ENCODE data around the gene RGS3.

DNA sequence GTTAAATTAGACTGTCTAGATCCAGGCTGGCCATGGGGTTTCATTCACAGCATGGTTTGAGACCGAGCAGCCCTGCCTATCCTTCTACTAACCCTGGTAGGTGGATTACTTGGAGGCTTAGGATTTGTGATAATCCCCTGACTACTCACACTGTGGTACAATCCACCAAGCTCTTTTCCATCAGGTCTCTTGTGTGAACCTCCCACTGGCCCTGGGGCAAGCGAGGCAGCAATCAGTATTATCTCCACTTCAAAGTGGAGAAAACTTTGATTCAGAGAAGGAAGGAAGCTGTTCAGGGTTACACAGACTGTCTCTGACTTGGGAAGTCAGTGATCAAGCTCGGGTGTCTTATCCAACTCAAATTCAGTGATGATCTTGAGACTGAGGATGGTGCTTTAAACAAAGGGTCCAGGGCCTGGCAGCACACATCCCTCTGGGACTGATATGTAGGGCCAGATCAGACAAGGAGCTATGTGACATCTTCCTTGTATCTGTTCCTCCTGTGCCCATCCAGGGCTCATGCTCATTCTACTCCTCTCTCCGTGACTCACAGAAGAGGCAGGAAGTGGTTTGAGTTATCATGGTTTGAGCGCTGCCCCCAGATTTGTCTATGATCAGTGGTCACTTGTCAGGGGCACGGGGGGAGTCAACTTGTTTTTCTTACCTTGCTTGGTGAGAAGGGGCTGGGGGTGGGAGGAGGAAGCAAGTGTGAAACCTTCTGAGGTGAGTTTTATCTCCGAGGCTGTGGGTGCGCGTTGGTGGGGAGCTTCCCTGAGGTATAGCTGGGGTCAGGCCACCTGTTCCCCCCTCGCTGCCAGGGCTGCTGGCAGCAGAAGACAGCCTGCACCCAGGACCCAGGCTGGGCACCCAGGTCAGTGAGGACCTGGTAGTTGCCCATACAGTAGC is 48.6 kb downstream of the RGS3 start:
- TF ChIP-seq, protein P1, sequence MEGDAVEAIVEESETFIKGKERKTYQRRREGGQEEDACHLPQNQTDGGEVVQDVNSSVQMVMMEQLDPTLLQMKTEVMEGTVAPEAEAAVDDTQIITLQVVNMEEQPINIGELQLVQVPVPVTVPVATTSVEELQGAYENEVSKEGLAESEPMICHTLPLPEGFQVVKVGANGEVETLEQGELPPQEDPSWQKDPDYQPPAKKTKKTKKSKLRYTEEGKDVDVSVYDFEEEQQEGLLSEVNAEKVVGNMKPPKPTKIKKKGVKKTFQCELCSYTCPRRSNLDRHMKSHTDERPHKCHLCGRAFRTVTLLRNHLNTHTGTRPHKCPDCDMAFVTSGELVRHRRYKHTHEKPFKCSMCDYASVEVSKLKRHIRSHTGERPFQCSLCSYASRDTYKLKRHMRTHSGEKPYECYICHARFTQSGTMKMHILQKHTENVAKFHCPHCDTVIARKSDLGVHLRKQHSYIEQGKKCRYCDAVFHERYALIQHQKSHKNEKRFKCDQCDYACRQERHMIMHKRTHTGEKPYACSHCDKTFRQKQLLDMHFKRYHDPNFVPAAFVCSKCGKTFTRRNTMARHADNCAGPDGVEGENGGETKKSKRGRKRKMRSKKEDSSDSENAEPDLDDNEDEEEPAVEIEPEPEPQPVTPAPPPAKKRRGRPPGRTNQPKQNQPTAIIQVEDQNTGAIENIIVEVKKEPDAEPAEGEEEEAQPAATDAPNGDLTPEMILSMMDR (IDR thresholded peaks at IDR 0.05), result no peak
- TF ChIP-seq POLR2A (IDR thresholded peaks at IDR 0.05), result no peak
- TF ChIP-seq EP300 (IDR thresholded peaks at IDR 0.05), result no peak

Measured in sigmoid colon (tissue), 4 donors.